Measurements from ENCODE around the gene ESR2.

Gene ESR2

GRCh38 chr14:64125270-64125669 is 168.9 kb downstream of the ESR2 start:
- no peak overlapping the region for H3K27ac ChIP-seq (ENCODE audit: low read length)
- H3K79me2 ChIP-seq (ENCODE audit: low read length) = no peaks in the 10 kb centered on the region
- H3K9me3 ChIP-seq (ENCODE audit: insufficient read depth, low read length) = no peaks in the 10 kb centered on the region
- H3K36me3 ChIP-seq (replicated peaks; ENCODE audit: low read depth, low read length) = no peaks in the 10 kb centered on the region
- no peaks in the 10 kb centered on the region for H3K4me1 ChIP-seq (ENCODE audit: low read length)
- TF ChIP-seq, protein P1, sequence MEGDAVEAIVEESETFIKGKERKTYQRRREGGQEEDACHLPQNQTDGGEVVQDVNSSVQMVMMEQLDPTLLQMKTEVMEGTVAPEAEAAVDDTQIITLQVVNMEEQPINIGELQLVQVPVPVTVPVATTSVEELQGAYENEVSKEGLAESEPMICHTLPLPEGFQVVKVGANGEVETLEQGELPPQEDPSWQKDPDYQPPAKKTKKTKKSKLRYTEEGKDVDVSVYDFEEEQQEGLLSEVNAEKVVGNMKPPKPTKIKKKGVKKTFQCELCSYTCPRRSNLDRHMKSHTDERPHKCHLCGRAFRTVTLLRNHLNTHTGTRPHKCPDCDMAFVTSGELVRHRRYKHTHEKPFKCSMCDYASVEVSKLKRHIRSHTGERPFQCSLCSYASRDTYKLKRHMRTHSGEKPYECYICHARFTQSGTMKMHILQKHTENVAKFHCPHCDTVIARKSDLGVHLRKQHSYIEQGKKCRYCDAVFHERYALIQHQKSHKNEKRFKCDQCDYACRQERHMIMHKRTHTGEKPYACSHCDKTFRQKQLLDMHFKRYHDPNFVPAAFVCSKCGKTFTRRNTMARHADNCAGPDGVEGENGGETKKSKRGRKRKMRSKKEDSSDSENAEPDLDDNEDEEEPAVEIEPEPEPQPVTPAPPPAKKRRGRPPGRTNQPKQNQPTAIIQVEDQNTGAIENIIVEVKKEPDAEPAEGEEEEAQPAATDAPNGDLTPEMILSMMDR (IDR thresholded peaks at IDR 0.05; ENCODE audit: low read depth, low read length) = no peak
- TF ChIP-seq EZH2phosphoT487 (IDR thresholded peaks at IDR 0.05; ENCODE audit: low read depth) = no peak
- no peaks in the 10 kb centered on the region for H3K27me3 ChIP-seq (ENCODE audit: low read depth, low read length)
- no peak overlapping the region for H2AFZ ChIP-seq (ENCODE audit: low read depth, low read length)
- H3K4me3 ChIP-seq (ENCODE audit: low read length) = no peak overlapping the region
- no peak overlapping the region for H3K4me2 ChIP-seq (ENCODE audit: low read length)
- no peaks in the 10 kb centered on the region for H4K20me1 ChIP-seq (ENCODE audit: insufficient read depth, low read length)
- no peak overlapping the region for H3K9ac ChIP-seq (ENCODE audit: low read length)

GRCh38 chr14:64123241-64123822 is 170.8 kb downstream of the ESR2 start:
- Histone ChIP-seq H3K4me1 (ENCODE audit: low read length) (no peaks in the 10 kb centered on the region), H3K9ac (ENCODE audit: low read length) (no peak overlapping the region), H4K20me1 (ENCODE audit: insufficient read depth, low read length) (no peaks in the 10 kb centered on the region), H3K36me3 (replicated peaks; ENCODE audit: low read depth, low read length) (no peaks in the 10 kb centered on the region), H3K27ac (ENCODE audit: low read length) (no peak overlapping the region), H3K9me3 (ENCODE audit: insufficient read depth, low read length) (no peaks in the 10 kb centered on the region), H3K27me3 (ENCODE audit: low read depth, low read length) (no peaks in the 10 kb centered on the region), H3K4me3 (ENCODE audit: low read length) (no peak overlapping the region), H3K79me2 (ENCODE audit: low read length) (no peaks in the 10 kb centered on the region), H2AFZ (ENCODE audit: low read depth, low read length) (no peak overlapping the region), H3K4me2 (ENCODE audit: low read length) (no peak overlapping the region)
- no peak for TF ChIP-seq EZH2phosphoT487 (IDR thresholded peaks at IDR 0.05; ENCODE audit: low read depth)
- TF ChIP-seq, protein P1 (IDR thresholded peaks at IDR 0.05; ENCODE audit: low read depth, low read length) = no peak

- no peak overlapping the region for H2AFZ ChIP-seq (ENCODE audit: low read depth, low read length)
- H3K4me2 ChIP-seq (ENCODE audit: low read length) = no peak overlapping the region
- no peak overlapping the region for H3K4me3 ChIP-seq (ENCODE audit: low read length)
- H3K27ac ChIP-seq (ENCODE audit: low read length) = no peak overlapping the region
- H3K27me3 ChIP-seq (ENCODE audit: low read depth, low read length) = no peaks in the 10 kb centered on the region
- H3K79me2 ChIP-seq (ENCODE audit: low read length) = no peaks in the 10 kb centered on the region
- no peaks in the 10 kb centered on the region for H4K20me1 ChIP-seq (ENCODE audit: insufficient read depth, low read length)
- no peak overlapping the region for H3K9ac ChIP-seq (ENCODE audit: low read length)
- TF ChIP-seq, protein P1 (IDR thresholded peaks at IDR 0.05; ENCODE audit: low read depth, low read length) = no peak
- TF ChIP-seq EZH2phosphoT487 (IDR thresholded peaks at IDR 0.05; ENCODE audit: low read depth) = no peak
- H3K9me3 ChIP-seq (ENCODE audit: insufficient read depth, low read length) = no peaks in the 10 kb centered on the region
- H3K4me1 ChIP-seq (ENCODE audit: low read length) = no peaks in the 10 kb centered on the region
- no peaks in the 10 kb centered on the region for H3K36me3 ChIP-seq (replicated peaks; ENCODE audit: low read depth, low read length)
These were observed 174.2 kb downstream of the ESR2 start for GRCh38 chr14:64119980-64120379.

DNA sequence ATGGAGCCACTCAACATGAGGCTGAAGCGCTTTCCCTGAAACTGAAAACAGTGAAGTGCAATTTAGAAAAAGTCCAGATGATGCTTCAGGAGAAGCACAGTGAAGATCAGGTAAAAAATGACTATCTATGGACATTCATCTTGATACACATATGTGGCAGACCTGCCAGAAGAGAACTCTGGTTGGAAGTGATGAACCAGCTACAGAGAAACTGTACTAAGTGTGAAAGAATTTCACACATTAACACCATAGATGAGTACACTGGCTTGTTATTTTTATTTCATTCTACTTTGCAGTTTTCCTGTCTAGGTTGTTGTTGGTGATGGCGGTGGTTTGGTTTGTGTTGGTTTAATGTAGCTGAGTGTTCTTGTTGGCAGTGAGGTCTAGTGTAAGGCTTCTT is 174.7 kb downstream of the ESR2 start:
- Histone ChIP-seq H3K36me3 (replicated peaks; ENCODE audit: low read depth, low read length) (no peaks in the 10 kb centered on the region), H3K4me2 (ENCODE audit: low read length) (no peak overlapping the region), H3K79me2 (ENCODE audit: low read length) (no peaks in the 10 kb centered on the region), H4K20me1 (ENCODE audit: insufficient read depth, low read length) (no peaks in the 10 kb centered on the region), H2AFZ (ENCODE audit: low read depth, low read length) (no peak overlapping the region), H3K9me3 (ENCODE audit: insufficient read depth, low read length) (no peaks in the 10 kb centered on the region), H3K4me3 (ENCODE audit: low read length) (no peak overlapping the region), H3K4me1 (ENCODE audit: low read length) (no peaks in the 10 kb centered on the region), H3K27me3 (ENCODE audit: low read depth, low read length) (no peaks in the 10 kb centered on the region), H3K9ac (ENCODE audit: low read length) (no peak overlapping the region), H3K27ac (ENCODE audit: low read length) (no peak overlapping the region)
- no peak for TF ChIP-seq EZH2phosphoT487 (IDR thresholded peaks at IDR 0.05; ENCODE audit: low read depth)
- TF ChIP-seq, protein P1 (IDR thresholded peaks at IDR 0.05; ENCODE audit: low read depth, low read length) = no peak

All from OCI-LY3 (cell line).